Measurements from ENCODE around the gene COL13A1. TPM values are rescaled to one million over a fixed set of nuclear protein-coding genes. Genes with fewer than 3 reads are reported as not detected.

The COL13A1 gene
- total RNA-seq, 1 experiment from 2014 or later: 3.6 TPM

GRCh38 chr10:69906425-69906824 lies 104.7 kb downstream of the COL13A1 start:
- Histone ChIP-seq H3K79me1 (ENCODE audit: insufficient read depth, low read depth, low read length, poor library complexity, severe bottlenecking) (no peaks in the 10 kb centered on the region), H3K4ac (ENCODE audit: low read depth, low read length) (no peak overlapping the region), H3K23me2 (ENCODE audit: insufficient read length, low read depth, low read length, poor library complexity, severe bottlenecking) (no peaks in the 10 kb centered on the region), H3K27me3 (ENCODE audit: insufficient read depth, low read length) (no peaks in the 10 kb centered on the region), H3K18ac (ENCODE audit: insufficient read length, low read depth, low read length) (no peak overlapping the region), H3T11ph (ENCODE audit: low read length) (no peak overlapping the region), H2BK5ac (ENCODE audit: insufficient read length, low read length) (no peak overlapping the region), H3K9me3 (ENCODE audit: control insufficient read depth, low read depth, low read length) (no peaks in the 10 kb centered on the region), H2BK20ac (ENCODE audit: low read depth, low read length, poor library complexity, severe bottlenecking) (no peak overlapping the region), H3K56ac (ENCODE audit: insufficient read length, low read depth, low read length) (no peak overlapping the region), H3K14ac (ENCODE audit: insufficient read depth, low read length) (no peak overlapping the region), H3K4me2 (ENCODE audit: insufficient read depth, insufficient read length, low read length) (no peak overlapping the region), H4K5ac (ENCODE audit: insufficient read length, low read depth, low read length) (no peak overlapping the region), H3K9ac (ENCODE audit: extremely low read depth, insufficient read length, low read length) (no peak overlapping the region), H4K8ac (replicated peaks; ENCODE audit: insufficient read length, low read depth, low read length) (no peak overlapping the region), H2AK5ac (ENCODE audit: insufficient read length, low read length) (no peak overlapping the region), H3K27ac (ENCODE audit: insufficient read length, low read depth, low read length) (no peak overlapping the region), H2AFZ (ENCODE audit: low read length) (no peak overlapping the region), H3K23ac (ENCODE audit: insufficient read length, low read depth, low read length) (no peak overlapping the region), H2BK15ac (ENCODE audit: low read depth, low read length) (no peak overlapping the region), H2BK120ac (ENCODE audit: low read depth, low read length, poor library complexity, severe bottlenecking) (no peak overlapping the region), H4K91ac (ENCODE audit: insufficient read length, low read depth, low read length) (no peak overlapping the region), H3K4me1 (ENCODE audit: insufficient read depth, low read length) (peaks cover 5% of the 10 kb centered on the region; the same call in 1 of the 2 replicates), H3K79me2 (ENCODE audit: insufficient read depth, low read length) (no peaks in the 10 kb centered on the region), H4K20me1 (ENCODE audit: control insufficient read depth, insufficient read depth, insufficient read length) (no peaks in the 10 kb centered on the region), H2BK12ac (ENCODE audit: insufficient read length, low read depth, low read length) (no peak overlapping the region)
- Mint-ChIP-seq H3K4me1 (peaks cover 14% of the 10 kb centered on the region in 2 experiments), H3K27me3 (ENCODE audit: low read depth) (peaks cover 9% of the 10 kb centered on the region), H3K4me3 (no peak overlapping the region), H3K27ac (no peak overlapping the region), H3K36me3 (ENCODE audit: insufficient read depth in 1 of 3, low read depth in 3 of 3) (peaks cover 0 to 4% (median 0%) of the 10 kb centered on the region in 3 experiments; a peak in 2 of 7 replicates), H3K9me3 (no peaks in the 10 kb centered on the region)
- TF ChIP-seq, protein P1, sequence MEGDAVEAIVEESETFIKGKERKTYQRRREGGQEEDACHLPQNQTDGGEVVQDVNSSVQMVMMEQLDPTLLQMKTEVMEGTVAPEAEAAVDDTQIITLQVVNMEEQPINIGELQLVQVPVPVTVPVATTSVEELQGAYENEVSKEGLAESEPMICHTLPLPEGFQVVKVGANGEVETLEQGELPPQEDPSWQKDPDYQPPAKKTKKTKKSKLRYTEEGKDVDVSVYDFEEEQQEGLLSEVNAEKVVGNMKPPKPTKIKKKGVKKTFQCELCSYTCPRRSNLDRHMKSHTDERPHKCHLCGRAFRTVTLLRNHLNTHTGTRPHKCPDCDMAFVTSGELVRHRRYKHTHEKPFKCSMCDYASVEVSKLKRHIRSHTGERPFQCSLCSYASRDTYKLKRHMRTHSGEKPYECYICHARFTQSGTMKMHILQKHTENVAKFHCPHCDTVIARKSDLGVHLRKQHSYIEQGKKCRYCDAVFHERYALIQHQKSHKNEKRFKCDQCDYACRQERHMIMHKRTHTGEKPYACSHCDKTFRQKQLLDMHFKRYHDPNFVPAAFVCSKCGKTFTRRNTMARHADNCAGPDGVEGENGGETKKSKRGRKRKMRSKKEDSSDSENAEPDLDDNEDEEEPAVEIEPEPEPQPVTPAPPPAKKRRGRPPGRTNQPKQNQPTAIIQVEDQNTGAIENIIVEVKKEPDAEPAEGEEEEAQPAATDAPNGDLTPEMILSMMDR (conservative IDR thresholded peaks at IDR 0.05): no peak
- DNase-seq: no peak
- WGBS (ENCODE audit: extremely low coverage, insufficient read length, low lambda C conversion rate): no CpG with 5 or more reads among the region's 4 CpGs

Measured in H9 (cell line).